Panc1 (cell line): ENCODE data around the gene MREG. TPM values are rescaled to one million over a fixed set of nuclear protein-coding genes. Genes with fewer than 3 reads are reported as not detected.

Experiments
- ATAC-seq: fragments of 200-7000 bp; cut with Tn5 transposase; 2 replicates; pipeline ENCODE4 v1.9.1; 2020; ENCODE audit warnings: mild to moderate bottlenecking, moderate library complexity
- BruUV-seq: library from RNA; stranded (reverse); fragments of 400-500 nt; replicated peaks from 2 replicates; lab custom pipeline; 2021; lab: Mats Ljungman, UMichigan
- CTCF ChIA-PET: fragments of 300-600 bp; sonication (Branson Sonifier 250); formaldehyde crosslinking; loops from one replicate; lab custom pipeline; 2022; ENCODE audit warnings: antibody characterized with exemption; lab: Charles Lee
- POLR2A ChIA-PET: fragments of 300-600 bp; sonication (Branson Sonifier 250); formaldehyde crosslinking; loops from one replicate; lab custom pipeline; 2022; ENCODE audit warnings: antibody characterized with exemption; lab: Charles Lee
- DNase-seq: peaks from one replicate; pipeline ENCODE4 v3.0.0-alpha.2; 2010; ENCODE audit warnings: low read depth, low spot score
- H3K27ac ChIP-seq: 2 replicates; pipeline ENCODE4 v1.5.1; 2011; ENCODE audit warnings: mild to moderate bottlenecking, low read length, inconsistent platforms
- H3K27me3 ChIP-seq: fragments of 200-500 bp; sonication (Bioruptor generic); 2 replicates; pipeline ENCODE4 v1.6.0; 2014; ENCODE audit warnings: low read length, inconsistent platforms; ENCODE audit not compliant: control insufficient read depth, insufficient read depth
- H3K36me3 ChIP-seq: fragments of 200-500 bp; sonication (Bioruptor generic); 2 replicates; pipeline ENCODE4 v1.5.1; 2014; ENCODE audit warnings: inconsistent platforms, mild to moderate bottlenecking, low read length, moderate library complexity; ENCODE audit not compliant: control insufficient read depth, insufficient read depth
- H3K4me1 ChIP-seq: 2 replicates; pipeline ENCODE4 v1.5.1; 2011; ENCODE audit warnings: inconsistent platforms, mild to moderate bottlenecking, low read length, moderate library complexity; ENCODE audit not compliant: control insufficient read depth, insufficient read depth
- H3K4me3 ChIP-seq, 2 experiments: 2 replicates each; pipeline ENCODE4 v1.5.1; 2011 to 2012; ENCODE audit warnings: low read depth in 2 of 2, low read length in 2 of 2, mild to moderate bottlenecking in 2 of 2, inconsistent platforms in 1 of 2, moderate library complexity in 1 of 2
- H3K9me3 ChIP-seq: fragments of 200-500 bp; sonication (Bioruptor generic); 2 replicates; pipeline ENCODE4 v1.5.1; 2014; ENCODE audit warnings: low read depth, mild to moderate bottlenecking, inconsistent platforms, low read length, moderate library complexity; ENCODE audit not compliant: control insufficient read depth, insufficient read depth
- POLR2AphosphoS5 ChIP-seq: IDR thresholded peaks from 2 replicates; pipeline ENCODE4 v1.6.1; 2012; ENCODE audit warnings: mild to moderate bottlenecking, low read depth, low read length, moderate library complexity
- SIN3A ChIP-seq: IDR thresholded peaks from 2 replicates; pipeline ENCODE4 v1.6.1; 2012; ENCODE audit warnings: low read depth, mild to moderate bottlenecking, low read length, moderate library complexity, borderline replicate concordance; ENCODE audit not compliant: insufficient read depth
- TCF7L2 ChIP-seq: IDR thresholded peaks from 2 replicates; pipeline ENCODE4 v1.6.1; 2011; ENCODE audit warnings: mild to moderate bottlenecking, low read depth, low read length, inconsistent platforms
- in situ Hi-C: cut with HindIII; loops from 2 replicates; pipeline ENCODE4 v1.10.0; 2016; ENCODE audit warnings: low sequenced_read_pairs, low pct_unique_long_range_greater_than_20kb
- intact Hi-C: fragments of 100-400 bp; cut with micrococcal nuclease; formaldehyde crosslinking; loops from one replicate; pipeline ENCODE4 v1.10.0; 2022; ENCODE audit not compliant: unreplicated experiment
- total RNA-seq: library from RNA; stranded (reverse); gene quantifications from one replicate; pipeline ENCODE4 v1.2.1, GENCODE V29; 2021; ENCODE audit not compliant: unreplicated experiment
- TF ChIP-seq, protein P1 (sequence below), 2 experiments: IDR thresholded peaks; 2 replicates each; pipeline ENCODE4 v1.6.1; 2011 to 2012; ENCODE audit warnings: low read depth in 2 of 2, control low read depth in 1 of 2, low read length in 1 of 2, mild to moderate bottlenecking in 1 of 2, moderate library complexity in 1 of 2; ENCODE audit not compliant: insufficient read depth in 1 of 2
- TF ChIP-seq, protein P2 (sequence below): fragments of 450-650 bp; IDR thresholded peaks from 2 replicates; pipeline ENCODE4 v1.5.1; 2017; ENCODE audit warnings: mild to moderate bottlenecking

Gene MREG
- total RNA-seq, 1 experiment from 2014 or later: 19.2 TPM

- TF ChIP-seq POLR2AphosphoS5 (no peak), TCF7L2 (no peak), SIN3A (no peak)
- TF ChIP-seq, protein P1, sequence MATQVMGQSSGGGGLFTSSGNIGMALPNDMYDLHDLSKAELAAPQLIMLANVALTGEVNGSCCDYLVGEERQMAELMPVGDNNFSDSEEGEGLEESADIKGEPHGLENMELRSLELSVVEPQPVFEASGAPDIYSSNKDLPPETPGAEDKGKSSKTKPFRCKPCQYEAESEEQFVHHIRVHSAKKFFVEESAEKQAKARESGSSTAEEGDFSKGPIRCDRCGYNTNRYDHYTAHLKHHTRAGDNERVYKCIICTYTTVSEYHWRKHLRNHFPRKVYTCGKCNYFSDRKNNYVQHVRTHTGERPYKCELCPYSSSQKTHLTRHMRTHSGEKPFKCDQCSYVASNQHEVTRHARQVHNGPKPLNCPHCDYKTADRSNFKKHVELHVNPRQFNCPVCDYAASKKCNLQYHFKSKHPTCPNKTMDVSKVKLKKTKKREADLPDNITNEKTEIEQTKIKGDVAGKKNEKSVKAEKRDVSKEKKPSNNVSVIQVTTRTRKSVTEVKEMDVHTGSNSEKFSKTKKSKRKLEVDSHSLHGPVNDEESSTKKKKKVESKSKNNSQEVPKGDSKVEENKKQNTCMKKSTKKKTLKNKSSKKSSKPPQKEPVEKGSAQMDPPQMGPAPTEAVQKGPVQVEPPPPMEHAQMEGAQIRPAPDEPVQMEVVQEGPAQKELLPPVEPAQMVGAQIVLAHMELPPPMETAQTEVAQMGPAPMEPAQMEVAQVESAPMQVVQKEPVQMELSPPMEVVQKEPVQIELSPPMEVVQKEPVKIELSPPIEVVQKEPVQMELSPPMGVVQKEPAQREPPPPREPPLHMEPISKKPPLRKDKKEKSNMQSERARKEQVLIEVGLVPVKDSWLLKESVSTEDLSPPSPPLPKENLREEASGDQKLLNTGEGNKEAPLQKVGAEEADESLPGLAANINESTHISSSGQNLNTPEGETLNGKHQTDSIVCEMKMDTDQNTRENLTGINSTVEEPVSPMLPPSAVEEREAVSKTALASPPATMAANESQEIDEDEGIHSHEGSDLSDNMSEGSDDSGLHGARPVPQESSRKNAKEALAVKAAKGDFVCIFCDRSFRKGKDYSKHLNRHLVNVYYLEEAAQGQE (IDR thresholded peaks at IDR 0.05; ENCODE audit: insufficient read depth in 1 of 2, low read depth in 2 of 2, low read length in 1 of 2): no peak
- TF ChIP-seq, protein P2, sequence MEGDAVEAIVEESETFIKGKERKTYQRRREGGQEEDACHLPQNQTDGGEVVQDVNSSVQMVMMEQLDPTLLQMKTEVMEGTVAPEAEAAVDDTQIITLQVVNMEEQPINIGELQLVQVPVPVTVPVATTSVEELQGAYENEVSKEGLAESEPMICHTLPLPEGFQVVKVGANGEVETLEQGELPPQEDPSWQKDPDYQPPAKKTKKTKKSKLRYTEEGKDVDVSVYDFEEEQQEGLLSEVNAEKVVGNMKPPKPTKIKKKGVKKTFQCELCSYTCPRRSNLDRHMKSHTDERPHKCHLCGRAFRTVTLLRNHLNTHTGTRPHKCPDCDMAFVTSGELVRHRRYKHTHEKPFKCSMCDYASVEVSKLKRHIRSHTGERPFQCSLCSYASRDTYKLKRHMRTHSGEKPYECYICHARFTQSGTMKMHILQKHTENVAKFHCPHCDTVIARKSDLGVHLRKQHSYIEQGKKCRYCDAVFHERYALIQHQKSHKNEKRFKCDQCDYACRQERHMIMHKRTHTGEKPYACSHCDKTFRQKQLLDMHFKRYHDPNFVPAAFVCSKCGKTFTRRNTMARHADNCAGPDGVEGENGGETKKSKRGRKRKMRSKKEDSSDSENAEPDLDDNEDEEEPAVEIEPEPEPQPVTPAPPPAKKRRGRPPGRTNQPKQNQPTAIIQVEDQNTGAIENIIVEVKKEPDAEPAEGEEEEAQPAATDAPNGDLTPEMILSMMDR: no peak
- no peaks in the 10 kb centered on the region for H3K9me3 ChIP-seq
- ATAC-seq (no peak), DNase-seq (no peak)
- no peaks in the 10 kb centered on the region for H3K4me1 ChIP-seq
- ChIA-PET POLR2A (interaction anchor here (0.7 kb wide), 1 partner anchor 24 kb away, joined by 13 read pairs; no protein-coding TSS in a partner anchor), CTCF (no interaction called here)
- intact Hi-C loops (no loop called here), in situ Hi-C loops (no loop called here)
- no peaks in the 10 kb centered on the region; the same call in 1 of the 2 replicates for H3K36me3 ChIP-seq
- H3K4me3 ChIP-seq: no peak overlapping the region
- no peaks in the 10 kb centered on the region for H3K27me3 ChIP-seq
- BruUV-seq: no TSS peak
- no peak overlapping the region for H3K27ac ChIP-seq
Observed at GRCh38 chr2:216051350-216051749, 38.0 kb upstream of the MREG start.

- Histone ChIP-seq H3K9me3 (no peaks in the 10 kb centered on the region), H3K4me1 (no peaks in the 10 kb centered on the region), H3K27me3 (no peaks in the 10 kb centered on the region), H3K27ac (no peak overlapping the region), H3K36me3 (no peaks in the 10 kb centered on the region), H3K4me3 (no peak overlapping the region)
- BruUV-seq: no TSS peak
- ChIA-PET CTCF (no interaction called here), POLR2A (no interaction called here)
- ATAC-seq: no peak
- TF ChIP-seq TCF7L2 (no peak), SIN3A (no peak), POLR2AphosphoS5 (no peak)
- TF ChIP-seq, protein P2: no peak
- TF ChIP-seq, protein P1 (IDR thresholded peaks at IDR 0.05; ENCODE audit: insufficient read depth in 1 of 2, low read depth in 2 of 2, low read length in 1 of 2): no peak
- in situ Hi-C loops (no loop called here), intact Hi-C loops (no loop called here)
- no peak for DNase-seq
Observed at GRCh38 chr2:216049452-216049851, 36.1 kb upstream of the MREG start.
